Sigmoid colon (tissue), 7 donors: Measurements from ENCODE around the gene LY6G6D. TPM values are rescaled to one million over a fixed set of nuclear protein-coding genes. Genes with fewer than 3 reads are reported as not detected.

Experiments used
- DNase-seq: peaks from one replicate; pipeline ENCODE4 v3.0.0-alpha.2; 2019
- H3K27ac ChIP-seq, 4 donors: fragments of 200-600 bp; sonication (generic); one replicate each; pipeline ENCODE4 v1.5.1; 2016 to 2019; ENCODE audit warnings: mild to moderate bottlenecking in 1 of 4
- H3K27me3 ChIP-seq, 3 donors: fragments of 200-600 bp; sonication (generic); one replicate each; pipeline ENCODE4 v1.5.1; 2019; ENCODE audit warnings: mild to moderate bottlenecking in 1 of 3
- H3K36me3 ChIP-seq, 4 donors: fragments of 200-600 bp; sonication (generic); one replicate each; pipeline ENCODE4 v1.5.1; 2016 to 2019
- H3K4me1 ChIP-seq, 4 donors: fragments of 200-600 bp; sonication (generic); one replicate each; pipeline ENCODE4 v1.5.1; 2017 to 2019
- H3K4me3 ChIP-seq, 4 donors: fragments of 200-600 bp; sonication (generic); one replicate each; pipeline ENCODE4 v1.5.1; 2017 to 2019; ENCODE audit warnings: mild to moderate bottlenecking in 2 of 4, moderate library complexity in 1 of 4
- H3K9me3 ChIP-seq, 4 donors: fragments of 200-600 bp in 3 of 4; sonication (generic) in 3 of 4; one replicate each; pipeline versions ENCODE4 v1.5.1 to v1.6.1; 2013 to 2019
- CTCF ChIP-seq, 4 experiments: fragments of 450-650 bp in 3 of 4; fragments of 200-600 bp in 1 of 4; IDR thresholded peaks; one replicate each; pipeline ENCODE4 v1.5.1; 2016 to 2019; ENCODE audit warnings: antibody characterized with exemption in 4 of 4, mild to moderate bottlenecking in 3 of 4, moderate library complexity in 2 of 4
- EP300 ChIP-seq, 4 donors: sonication (generic); formaldehyde crosslinking; IDR thresholded peaks; one replicate each; pipeline ENCODE4 v1.6.1; 2017; ENCODE audit warnings: antibody characterized with exemption in 4 of 4
- POLR2A ChIP-seq, 2 donors: fragments of 450-650 bp; IDR thresholded peaks; one replicate each; pipeline ENCODE4 v1.6.1; 2016; ENCODE audit warnings: antibody characterized with exemption in 2 of 2, mild to moderate bottlenecking in 2 of 2, moderate library complexity in 2 of 2
- POLR2AphosphoS5 ChIP-seq, 4 donors: sonication (generic); formaldehyde crosslinking; IDR thresholded peaks; one replicate each; pipeline ENCODE4 v1.6.1; 2017; ENCODE audit warnings: antibody characterized with exemption in 4 of 4
- WGBS, 2 donors: extraction: QIAGEN DNeasy Blood & Tissue Kit; methylation state at CpG; one replicate each; pipeline ENCODE4 v1.1.7; 2013; 5-methylcytosine and 5-hydroxymethylcytosine counted together
- intact Hi-C: fragments of 100-400 bp; cut with DNase I; formaldehyde crosslinking; loops from one replicate; pipeline ENCODE4 v1.15.1; 2023
- polyA plus RNA-seq, 3 donors: library from polyadenylated mRNA; stranded (reverse); fragments of 200-250 nt; gene quantifications; one replicate each; pipeline ENCODE4 v1.2.3, GENCODE V29; 2013
- total RNA-seq, 4 donors: library from RNA; depleted of rRNA; stranded (reverse); fragments of >200 nt; gene quantifications; one replicate each; pipeline ENCODE4 v1.1.0, GENCODE V29; 2016
- donor health status: healthy with polysubstance abuse.
- donor health status: Bipolar disorder and iron deficiency.
- donor health status: healthy.

The LY6G6D gene
- total and polyA plus RNA-seq, 7 donors: 0.31 to 21.2 (median 6.4) TPM; not detected in 2

GRCh38 chr6:31723980-31724691 lies 9.0 kb downstream of the LY6G6D start:
- H3K9me3 ChIP-seq: no peaks in the 10 kb centered on the region
- peaks cover 8 to 23% (median 15%) of the 10 kb centered on the region in 4 donors for H3K36me3 ChIP-seq
- DNase-seq: no peak
- WGBS, 2 donors: 93% methylated on average over 25 of the region's 25 CpGs
- no peak overlapping the region for H3K27ac ChIP-seq
- H3K4me3 ChIP-seq: no peak overlapping the region
- H3K27me3 ChIP-seq: no peaks in the 10 kb centered on the region
- H3K4me1 ChIP-seq: peaks cover 0 to 17% (median 14%) of the 10 kb centered on the region in 4 donors
- TF ChIP-seq POLR2A (IDR thresholded peaks at IDR 0.05) (no peak), CTCF (IDR thresholded peaks at IDR 0.05) (no peak), EP300 (IDR thresholded peaks at IDR 0.05) (no peak), POLR2AphosphoS5 (IDR thresholded peaks at IDR 0.05) (no peak)
- intact Hi-C loops: no loop called here

- 83 to 86% methylated on average over 12 of the region's 12 CpGs for WGBS, 2 donors
- intact Hi-C loops: loop anchor here (5.0 kb wide), 1 partner anchor 43 kb away; the partner anchor contains the start of gene LY6G5C
These were observed 10.6 kb downstream of the LY6G6D start for GRCh38 chr6:31725502-31726350.

GRCh38 chr6:31727034-31727716 lies 12.0 kb downstream of the LY6G6D start:
- Histone ChIP-seq H3K9me3 (no peaks in the 10 kb centered on the region), H3K36me3 (peaks cover 19 to 39% (median 25%) of the 10 kb centered on the region in 4 donors), H3K4me3 (peak overlapping the region in 1 of 4 donors; percentile 78), H3K27me3 (no peaks in the 10 kb centered on the region), H3K4me1 (peaks cover 0 to 24% (median 20%) of the 10 kb centered on the region in 4 donors), H3K27ac (peak overlapping the region; percentile 12 to 99 (median 97))
- 61 to 67% methylated on average over 7 of the region's 7 CpGs for WGBS, 2 donors
- TF ChIP-seq CTCF (IDR thresholded peaks at IDR 0.05): no peak
- TF ChIP-seq POLR2A (IDR thresholded peaks at IDR 0.05): no peak
- TF ChIP-seq EP300 (IDR thresholded peaks at IDR 0.05): no peak
- no peak for TF ChIP-seq POLR2AphosphoS5 (IDR thresholded peaks at IDR 0.05)
- intact Hi-C loops: loop anchor here (5.0 kb wide), 1 partner anchor 45 kb away; the partner anchor contains the start of gene LY6G5C
- peak; percentile 73 for DNase-seq

More at GRCh38 chr6:31725502-31726350, 10.6 kb downstream of the LY6G6D start:
- TF ChIP-seq POLR2A (IDR thresholded peaks at IDR 0.05): no peak
- no peak for TF ChIP-seq EP300 (IDR thresholded peaks at IDR 0.05)
- no peak for TF ChIP-seq CTCF (IDR thresholded peaks at IDR 0.05)
- TF ChIP-seq POLR2AphosphoS5 (IDR thresholded peaks at IDR 0.05): no peak
- Histone ChIP-seq H3K4me1 (peaks cover 0 to 23% (median 19%) of the 10 kb centered on the region in 4 donors), H3K27ac (no peak overlapping the region), H3K9me3 (no peaks in the 10 kb centered on the region), H3K27me3 (no peaks in the 10 kb centered on the region), H3K4me3 (no peak overlapping the region), H3K36me3 (peaks cover 8 to 24% (median 15%) of the 10 kb centered on the region in 4 donors)
- no peak for DNase-seq
